CD4-positive, alpha-beta T cell treated with Interleukin-17A for 4 hours (primary cell): ENCODE data around the gene SYMPK.

Experiments used
- DNase-seq: peaks from one replicate; pipeline ENCODE4 v3.0.0-alpha.2; 2020; ENCODE audit warnings: mixed read lengths

SYMPK gene

DNA sequence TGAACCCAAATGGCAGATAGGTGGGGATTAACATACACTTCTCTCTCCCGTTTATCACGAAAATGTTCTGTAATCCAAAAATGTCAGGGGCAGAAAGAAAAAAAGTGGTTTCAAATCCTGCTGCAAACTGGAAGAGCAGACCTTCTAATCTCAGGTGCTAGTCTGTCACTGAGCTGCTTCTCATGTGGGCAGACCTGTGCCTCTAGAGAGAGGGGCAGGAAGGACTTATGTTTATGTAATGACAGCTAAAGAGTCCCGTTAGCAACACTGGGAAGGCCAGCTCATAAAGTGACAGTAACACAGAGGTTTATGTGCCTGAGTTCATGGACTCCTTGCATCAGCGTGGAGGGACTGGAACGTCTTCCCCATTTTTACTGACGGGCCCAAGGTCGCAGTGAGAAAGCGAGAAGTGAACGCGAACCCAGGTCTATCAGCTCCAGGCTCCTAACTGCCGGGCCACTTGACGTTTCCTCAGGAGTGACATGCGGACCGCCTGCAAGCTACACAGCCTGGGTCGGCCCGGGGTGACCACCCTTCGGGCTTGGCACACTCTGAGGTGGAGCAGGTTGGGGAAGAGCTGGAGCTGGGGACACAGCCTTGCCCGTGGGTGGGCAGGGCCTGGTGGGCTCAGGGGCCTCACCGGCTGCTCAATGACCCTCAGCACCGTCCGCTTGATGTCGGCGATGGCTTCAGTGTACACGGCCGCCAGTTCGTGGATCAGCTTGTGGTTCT, 38.2 kb downstream of the SYMPK start:
- DNase-seq, result no peak

DNA sequence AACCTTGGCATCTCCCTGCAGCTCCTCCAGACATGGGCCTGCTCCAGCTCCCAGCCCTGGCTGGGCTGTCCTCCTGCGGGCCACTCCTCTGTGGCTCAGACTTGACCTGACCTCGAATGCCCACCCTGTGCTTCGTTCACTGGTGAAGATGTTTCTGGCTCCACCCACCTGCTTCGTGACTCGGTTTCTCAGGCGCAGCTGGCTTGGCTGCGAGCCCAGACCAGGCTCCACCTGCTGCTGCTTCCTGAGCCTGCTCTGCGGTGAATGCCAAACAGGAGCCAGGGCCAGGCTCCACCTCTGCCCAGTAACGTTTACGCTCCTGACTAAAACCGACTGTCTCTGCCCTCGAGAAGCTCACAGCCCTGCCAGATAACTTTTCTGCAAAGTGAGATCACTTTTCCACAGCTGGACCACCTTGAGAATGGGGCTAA, 38.9 kb downstream of the SYMPK start:
- DNase-seq, result no peak

DNA sequence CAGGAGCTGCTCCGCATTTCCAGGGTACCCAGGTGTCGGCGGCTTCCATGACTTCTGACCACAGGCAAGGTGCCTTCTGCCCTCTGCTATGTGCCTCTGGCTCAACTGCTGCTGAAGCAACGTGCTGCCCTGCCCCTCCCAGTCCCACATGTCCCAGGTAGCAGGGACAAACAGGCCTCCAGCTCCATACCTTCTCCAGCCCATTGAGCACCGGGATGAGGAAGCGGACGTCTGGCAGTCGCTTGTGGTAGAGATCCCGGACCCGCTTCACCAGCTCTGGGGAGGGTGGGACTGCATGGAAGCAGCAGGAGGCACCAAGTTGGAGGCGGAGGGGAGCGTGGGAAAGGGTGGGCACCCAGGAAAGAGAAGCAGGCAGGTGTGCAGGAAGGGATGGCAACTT, 39.8 kb downstream of the SYMPK start:
- DNase-seq, result no peak

DNA sequence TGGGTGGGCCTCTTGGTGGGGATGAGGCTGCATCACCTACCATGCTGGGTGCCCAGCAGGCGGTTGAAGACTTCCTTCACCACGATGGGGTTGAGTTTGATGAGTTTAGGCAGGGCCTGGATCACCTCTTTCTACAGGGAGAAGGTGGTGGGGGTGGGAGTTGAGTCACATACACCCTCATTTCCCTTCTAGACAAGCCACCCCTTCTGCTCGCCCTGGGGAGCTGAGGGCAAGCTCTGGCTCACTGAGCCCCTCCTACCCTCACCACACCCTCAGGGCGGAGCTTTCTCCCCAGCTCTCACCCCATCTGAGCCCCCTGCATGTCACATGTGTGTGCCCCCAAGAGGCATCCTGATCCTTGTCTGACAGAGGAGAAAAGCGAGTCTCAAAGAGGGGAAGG, 40.2 kb downstream of the SYMPK start:
- no peak for DNase-seq

DNA sequence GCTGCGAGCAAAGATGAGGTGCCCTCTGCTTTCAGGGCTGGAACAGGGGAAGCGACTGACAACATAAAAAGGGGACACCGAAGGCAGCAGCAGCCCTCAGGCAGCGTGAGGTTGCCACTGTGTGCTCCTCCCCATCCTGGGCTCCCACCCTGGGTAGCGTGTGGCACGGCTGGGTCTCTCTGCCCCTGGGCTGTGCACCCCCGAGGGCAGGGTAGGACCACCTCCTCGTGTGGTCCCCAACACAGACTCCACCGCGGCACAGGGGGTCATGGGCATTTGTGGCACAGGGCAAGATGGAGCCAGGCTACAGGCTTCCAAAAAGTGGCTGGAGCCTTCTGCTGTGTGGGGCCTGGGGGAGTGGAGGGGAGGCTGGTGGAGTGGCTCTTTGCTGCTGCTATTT, 41.4 kb downstream of the SYMPK start:
- DNase-seq, result no peak

DNA sequence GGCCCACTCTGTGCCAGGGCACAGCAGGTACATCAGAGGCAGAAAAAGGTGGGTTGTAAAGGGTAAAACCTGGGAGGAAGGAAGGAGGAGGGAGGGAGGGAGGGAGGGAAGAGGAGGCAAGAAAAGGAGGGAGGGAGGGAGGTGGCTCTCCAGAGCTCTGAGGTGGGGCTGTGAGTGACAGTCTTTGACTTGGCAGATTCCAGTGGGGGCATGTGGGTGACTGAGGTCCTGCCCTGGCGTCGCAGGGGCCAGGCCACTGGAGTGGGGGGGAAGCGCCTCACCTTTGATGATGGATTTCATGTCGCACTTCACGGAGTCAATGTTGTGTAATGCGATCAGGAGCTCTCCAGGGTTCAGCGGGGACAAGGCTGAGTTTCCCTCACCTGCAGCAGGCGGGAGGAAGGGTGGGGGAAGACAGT, 41.8 kb downstream of the SYMPK start:
- DNase-seq, result no peak

DNA sequence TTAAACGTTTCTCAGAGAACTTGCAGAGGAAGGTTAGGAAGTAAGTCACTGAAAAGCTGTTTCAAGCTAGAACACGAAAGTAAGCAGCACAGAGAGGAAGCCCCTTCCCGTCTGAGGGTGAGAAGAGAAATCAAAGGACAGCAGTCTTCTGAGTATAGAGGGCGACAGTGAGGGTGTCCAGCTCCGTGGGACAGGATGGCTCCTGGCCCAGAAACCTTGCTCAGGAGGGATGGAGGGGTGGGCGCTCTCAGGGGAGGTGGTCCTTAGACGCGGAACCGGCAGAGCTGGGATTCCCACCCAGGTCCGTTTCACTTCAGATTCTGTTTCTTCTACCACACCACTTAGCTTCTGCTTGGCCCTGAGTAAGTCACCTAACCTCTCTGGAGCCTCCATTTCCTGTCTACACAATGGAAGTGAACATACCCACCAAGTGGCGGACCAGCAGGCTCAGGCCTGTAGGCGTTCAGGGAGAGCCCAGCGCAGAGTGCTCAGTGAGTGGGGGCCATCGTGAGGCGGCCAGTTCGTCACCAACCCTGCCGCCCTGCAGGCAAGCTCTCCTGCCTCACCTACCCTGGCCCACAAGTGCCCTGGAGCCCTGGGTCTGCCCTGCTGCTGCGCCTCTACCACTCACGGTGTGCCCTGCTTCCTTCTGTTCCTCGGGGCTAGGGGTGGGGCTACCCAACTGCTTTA, 42.4 kb downstream of the SYMPK start:
- DNase-seq, result no peak

DNA sequence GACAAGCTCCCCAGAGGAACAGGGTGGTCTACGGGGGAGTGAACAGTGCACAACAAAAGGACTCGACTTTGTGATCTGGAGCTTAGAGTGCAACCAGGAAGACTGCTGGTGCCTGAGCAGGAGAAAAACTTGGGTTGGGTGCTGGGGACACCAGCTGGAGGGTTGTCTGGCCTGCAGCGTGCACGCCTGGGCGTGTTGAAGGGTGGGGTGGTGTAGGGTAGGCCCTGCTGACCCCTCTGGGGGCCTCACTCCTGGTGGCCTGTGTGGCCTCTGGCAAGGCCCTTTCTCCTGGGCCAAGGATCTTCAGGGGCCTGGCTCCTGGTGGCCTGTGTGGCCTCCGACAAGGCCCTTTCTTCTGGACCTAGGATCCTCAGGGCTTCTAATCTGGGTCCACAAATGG, 43.2 kb downstream of the SYMPK start:
- DNase-seq, result no peak

DNA sequence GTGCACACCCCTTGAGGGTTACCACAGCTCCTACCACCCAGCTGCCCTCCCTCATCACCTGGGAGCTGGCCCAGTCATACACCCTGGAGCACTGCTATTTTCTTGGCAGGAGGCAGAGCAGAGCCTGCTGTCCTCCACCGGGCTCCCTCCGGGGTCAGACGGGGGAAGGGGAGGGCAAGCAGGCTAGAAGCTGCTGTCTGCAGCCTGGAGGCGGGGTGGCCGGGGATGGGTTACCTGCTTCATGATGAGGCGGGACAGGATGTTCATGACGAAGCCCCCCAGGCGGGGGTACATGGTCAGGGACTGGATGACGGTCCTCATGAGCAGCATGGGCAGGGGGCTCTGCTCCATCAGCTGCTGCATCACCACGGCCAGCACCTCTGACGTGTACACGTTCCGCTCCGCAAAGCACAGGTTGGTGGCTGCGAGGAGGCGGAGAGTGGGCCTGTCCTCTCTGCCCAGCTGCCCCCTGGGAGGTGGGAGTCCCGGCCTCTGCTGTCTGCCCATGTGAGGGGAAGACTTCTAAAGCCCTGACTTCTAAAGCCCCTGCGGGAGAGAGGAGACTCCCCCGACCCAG, 45.1 kb downstream of the SYMPK start:
- no peak for DNase-seq

DNA sequence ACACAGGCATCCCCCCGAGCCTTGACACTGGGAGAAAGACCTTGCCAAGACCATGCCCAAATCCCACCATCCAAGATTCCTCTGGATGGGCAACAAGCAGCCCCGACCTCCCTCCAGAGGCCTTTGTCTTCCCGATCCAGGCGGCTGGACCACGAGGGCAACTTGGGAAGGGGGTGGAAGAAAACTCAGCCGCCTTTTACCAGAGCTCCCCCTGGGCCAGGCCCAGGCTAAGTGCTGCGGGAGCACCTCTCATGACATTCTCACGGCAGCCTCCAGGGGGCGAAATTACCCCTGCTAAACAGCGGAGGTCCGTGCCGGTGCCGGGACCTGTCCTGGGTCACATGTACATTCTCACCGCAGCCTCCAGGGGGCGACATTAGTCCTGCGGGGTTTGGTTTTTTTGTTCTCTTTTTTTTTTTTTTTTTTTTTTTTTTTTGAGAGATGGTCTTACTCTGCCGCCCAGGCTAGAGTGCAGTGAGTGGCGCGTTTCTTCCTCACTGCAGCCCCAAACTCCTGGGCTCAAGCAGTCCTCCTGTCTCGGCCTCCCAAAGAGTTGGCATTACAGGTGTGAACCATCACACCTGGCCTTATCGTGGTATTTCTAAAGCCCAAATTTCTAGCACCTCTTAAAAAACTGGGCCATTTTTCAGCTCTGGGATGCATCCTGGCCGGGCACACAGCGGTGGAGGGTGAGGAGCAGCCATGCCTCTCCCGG, 45.8 kb downstream of the SYMPK start:
- DNase-seq, result peak; percentile 97

DNA sequence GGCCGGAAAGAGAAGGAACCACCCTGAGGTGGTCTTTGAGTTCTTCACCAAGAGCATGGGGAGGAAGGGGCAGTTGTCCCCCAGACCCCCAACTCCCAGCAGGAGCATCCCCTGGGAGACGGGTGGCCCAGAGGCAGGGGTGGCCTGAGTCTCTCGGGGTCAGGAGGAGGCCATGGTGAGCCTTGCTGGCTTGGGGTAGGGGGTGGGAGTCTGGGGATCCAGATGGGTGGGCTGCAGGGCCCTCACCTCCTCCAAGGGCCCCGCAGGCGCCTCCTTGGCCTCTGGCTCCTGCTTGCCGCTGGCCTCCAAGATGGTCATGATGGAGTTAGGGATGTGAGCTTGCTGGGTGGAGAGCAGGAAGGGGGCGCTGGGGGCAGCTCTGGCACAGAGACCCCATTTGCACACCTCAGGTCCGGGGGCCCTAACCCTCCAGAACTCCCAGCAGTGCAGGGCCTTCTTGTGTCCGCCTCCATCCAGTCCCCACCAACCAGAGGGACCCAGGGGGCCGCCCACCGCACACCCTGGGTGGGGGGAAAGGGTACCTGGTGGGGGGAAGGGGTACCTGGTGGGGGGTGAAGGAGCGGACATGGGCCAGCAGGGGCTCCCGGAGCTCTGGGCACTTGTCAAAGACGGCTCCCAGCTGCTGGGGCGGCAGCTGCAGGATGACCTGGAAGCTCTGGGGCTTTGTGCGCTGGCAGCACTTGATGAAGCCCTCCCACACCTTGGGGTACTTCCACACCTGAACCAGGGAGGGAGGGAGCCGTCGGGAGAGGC, 46.5 kb downstream of the SYMPK start:
- no peak for DNase-seq

DNA sequence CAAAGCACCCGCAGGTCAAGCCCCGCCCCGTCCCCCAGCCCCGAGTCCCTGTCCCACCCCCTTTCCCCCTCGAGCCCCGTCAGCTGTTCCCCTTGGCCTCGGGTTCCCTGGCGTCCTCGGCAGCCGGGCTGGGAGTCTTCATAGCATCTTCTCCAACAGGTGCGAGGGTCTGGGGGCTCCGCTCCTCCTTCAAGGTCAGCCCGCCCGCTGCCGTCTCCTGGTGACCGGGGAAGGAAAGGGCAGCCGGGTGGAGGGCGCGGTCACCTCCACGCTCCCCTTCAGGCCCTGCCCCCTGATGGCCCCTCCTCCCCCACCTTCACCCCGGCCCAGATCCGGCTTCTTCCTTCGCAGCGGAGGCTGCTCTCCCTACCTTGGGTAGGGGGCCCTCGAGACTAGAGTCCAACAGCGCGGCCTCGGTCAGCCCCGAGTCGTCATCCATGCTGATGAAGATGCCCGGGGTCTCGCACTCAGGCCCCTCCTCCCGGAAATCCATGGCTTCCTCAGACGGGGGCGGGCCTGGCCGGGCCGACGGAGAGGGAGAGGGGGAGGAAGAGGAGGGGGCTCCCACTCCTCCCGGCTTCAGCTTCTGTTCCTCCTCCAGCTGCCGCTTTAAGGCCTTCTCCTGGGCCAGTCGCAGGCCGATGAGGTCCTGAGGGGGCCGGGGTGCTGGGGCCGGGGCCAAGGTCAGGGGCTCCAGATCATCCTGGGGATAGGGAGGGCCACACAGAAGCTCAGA, 47.3 kb downstream of the SYMPK start:
- DNase-seq, result peak; percentile 26

DNA sequence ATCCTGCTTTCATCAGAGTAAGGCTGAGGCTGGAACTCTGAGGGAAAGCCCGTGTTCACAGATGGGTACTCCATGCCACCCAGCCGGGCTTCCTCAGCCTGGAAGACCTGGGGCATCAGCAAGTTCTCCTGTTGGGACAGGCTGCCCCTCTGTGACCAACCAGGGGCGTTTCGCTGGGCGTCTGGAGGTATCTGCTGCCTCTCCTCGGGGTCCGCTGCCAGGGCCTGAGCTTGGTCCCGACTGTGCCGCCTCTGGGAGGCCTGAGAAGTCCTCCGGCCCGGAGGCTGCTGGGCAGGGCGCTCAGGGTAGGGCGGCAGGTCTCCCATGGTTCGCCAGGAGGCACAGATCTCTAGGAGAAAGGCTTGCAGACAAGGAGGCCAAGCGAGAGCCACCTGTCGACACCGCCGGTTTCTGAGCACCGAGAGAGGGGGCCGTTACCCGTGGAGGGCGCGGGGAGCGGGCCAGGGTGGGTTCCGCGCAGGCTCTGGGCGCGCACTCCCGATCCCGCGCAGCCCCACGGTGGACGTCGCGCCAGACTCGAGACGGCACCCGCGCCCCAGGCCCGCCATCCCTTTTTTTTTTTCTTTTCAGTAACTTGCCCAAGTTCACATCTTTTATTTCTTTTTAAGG, 48.0 kb downstream of the SYMPK start, which contains the start of gene RSPH6A:
TSS of gene RSPH6A (minus strand) at position 458 of the 630 bp plus-strand sequence. CDS start at position 326, 132 bp downstream.
- DNase-seq, result no peak

DNA sequence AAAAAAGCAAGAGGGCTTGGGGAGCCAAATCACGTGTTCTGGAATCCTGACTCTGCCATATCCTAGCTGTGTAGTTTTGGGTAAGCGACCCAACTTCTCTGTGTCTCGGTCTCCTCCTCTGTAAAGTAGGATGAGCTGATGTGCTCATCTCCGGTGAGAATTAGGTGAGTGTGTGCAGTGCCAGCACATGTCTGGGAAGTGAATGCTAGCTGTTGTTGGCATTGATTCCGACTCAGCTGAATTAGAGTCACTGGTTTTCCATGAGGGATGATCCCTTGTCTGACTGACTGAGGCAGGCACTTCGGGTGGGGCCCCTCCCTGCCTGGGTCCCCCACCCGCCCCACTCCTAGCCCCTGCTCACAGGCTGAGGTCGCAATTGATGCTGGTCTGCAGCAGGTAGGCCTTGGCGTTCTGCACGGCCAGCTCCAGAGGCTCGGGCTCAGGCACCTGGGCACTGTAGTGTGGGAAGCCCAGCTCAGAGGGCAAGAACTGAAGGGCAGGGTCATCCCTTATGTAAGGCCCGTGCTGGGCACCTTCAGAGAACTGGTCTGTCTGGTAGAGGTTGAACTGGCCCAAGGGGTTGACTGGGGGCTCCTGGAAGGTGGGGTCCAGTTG, 48.7 kb downstream of the SYMPK start:
- DNase-seq, result no peak

DNA sequence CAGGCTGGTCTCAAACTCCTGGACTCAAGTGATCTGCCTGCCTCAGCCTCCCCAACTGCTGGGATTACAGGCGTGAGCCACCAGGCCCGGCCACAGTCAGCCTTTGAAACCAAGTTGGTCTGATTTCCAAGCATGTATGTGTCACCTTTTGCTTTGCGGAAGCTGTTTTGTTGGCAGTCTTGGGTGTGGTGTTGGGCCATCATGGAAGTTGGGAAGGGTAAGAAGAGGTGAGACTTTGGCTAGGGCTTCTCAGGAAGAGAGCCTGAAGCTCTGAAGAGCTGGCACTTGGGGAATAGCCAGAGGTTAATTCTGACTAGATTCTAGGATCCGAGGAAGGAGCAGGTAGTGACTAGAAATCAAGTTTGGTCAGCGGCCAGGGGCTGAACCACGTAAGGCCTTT, 50.6 kb downstream of the SYMPK start:
- DNase-seq, result no peak

DNA sequence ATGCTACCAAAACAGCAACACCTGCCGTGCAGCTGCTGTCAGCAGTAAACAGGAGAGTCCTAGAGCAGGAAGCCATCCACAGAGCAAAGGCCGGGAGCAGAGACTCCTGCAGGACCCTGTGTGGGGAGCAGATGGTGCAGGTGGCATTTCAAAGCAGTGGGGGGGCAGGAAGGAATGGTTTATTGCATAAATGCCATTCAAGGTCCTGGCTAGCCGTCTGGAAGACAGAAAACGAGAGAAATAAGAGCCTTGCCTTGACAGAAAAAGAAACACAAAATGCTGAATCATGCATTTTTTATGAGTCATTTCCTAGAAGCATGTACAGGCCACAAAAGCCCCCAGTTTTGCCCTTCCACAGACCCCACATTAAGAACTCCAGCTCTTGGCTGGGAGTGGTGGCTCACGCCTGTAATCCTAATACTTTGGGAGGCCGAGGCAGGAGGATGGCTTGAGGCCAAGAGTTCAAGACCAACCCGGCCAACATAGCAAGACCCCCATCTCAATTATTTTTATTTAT, 53.2 kb downstream of the SYMPK start:
- no peak for DNase-seq

DNA sequence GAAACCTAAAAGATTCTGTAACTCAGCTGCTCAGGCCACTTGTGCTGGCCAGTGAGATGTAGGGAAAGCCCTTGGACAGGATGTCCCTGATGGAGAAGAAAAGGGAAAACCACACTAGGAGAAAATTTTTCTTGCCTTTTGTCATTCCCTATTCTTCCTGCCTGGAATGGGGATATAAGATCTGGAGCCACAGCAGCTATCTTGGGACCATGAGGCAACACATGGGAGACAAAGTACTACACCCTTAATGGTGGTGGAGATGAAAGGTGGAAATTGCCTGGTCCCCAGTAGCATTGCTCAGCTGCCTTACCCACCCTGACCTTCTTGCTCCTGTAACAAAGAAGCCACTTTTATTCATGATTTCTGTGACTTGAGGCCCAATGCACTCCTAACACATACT, 57.2 kb downstream of the SYMPK start:
- no peak for DNase-seq

DNA sequence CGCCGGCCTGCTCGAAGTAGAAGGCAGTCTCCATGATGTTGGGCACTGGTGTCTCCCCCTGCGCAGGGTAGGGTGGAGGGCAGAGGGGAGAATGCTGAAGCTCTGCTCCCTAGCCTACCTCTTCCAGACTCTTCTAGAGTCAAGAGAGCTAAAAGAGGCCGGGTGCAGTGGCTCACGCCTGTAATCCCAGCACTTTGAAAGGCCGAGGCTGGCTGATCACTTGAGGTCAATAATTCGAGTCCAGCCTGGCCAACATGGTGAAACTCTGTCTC, 58.1 kb downstream of the SYMPK start:
- DNase-seq, result no peak

DNA sequence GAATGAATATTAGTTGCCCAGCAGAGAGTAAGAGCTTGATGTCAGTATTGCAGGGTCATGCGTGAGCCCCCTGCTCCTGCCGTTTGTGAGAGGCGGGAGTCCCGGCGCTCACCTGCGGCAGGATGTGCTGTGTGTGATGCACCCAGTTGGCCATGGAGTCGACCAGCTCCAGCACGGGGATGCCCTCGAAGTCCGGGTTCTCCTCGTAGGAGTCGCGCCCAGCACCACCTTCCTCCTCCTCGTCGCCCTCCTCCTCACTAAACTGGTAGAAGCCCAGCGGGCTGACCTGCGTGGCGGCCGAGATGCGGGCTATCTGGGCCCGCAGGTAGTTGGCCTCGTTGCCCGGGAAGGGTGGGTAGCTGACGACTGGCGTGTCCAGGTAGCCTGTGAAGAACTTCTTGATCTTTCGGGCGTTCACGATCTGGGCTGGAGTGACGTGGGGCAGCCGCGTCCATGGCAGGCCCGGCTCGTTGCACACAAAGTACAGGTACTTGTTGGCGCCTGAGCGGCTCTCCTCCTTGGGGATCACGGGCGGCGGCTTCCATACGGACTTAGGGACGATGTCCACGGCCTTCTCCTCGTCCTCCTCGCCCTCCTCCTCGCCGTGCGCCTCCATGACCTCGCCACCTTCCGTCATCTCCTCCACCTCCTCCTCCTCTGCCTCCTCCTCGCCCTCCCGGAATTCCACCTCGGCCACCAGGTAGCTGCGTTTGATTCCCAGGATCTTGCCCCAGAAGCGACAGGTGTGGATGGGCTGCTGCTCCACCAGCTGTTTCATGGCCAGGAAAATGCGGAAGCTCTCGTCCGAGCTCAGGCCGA, 58.6 kb downstream of the SYMPK start:
- no peak for DNase-seq

DNA sequence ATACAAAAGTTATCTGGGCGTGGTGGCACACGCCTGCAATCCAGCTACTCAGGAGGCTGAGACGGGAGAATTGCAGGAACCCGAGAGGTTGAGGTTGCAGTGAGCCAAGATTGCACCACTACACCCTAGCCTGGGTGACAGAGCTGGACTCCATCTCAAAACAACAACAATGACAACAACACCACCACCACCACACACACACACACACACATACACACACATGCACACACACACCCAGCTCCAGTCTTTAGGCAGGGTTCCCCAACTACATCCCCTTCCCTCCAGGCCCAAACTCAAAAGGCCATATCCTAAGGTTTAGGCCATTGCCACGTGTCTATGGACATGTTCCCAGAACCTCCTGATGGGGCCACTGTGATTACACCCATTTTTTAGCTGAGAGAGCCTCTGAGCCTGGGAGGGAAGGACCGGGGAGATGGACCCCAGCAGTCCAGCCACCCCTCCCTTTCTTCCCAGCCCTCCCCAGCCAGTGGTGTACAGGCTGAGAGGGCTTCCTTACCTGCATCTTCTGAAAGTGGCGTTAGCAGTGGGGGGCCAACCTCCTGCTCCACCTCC, 61.3 kb downstream of the SYMPK start:
- DNase-seq, result no peak
